Hematopoietic multipotent progenitor cell treated with erythropoietin and hydrocortisone succinate and interleukin-3 and kit ligand, for 4 days (in vitro differentiated cells): ENCODE data around the gene EDIL3.
"Not testable (repeated sequence)": the region's sequence is repeated elsewhere in the genome, so short reads cannot be mapped to it uniquely, and the experiment has no call there.

Experiments
- DNase-seq: peaks from one replicate; pipeline ENCODE4 v3.0.0-alpha.2; 2015

The EDIL3 gene

GRCh38 chr5:84045964-84046363 lies 338.7 kb downstream of the EDIL3 start:
- DNase-seq = no peak

GRCh38 chr5:84036842-84037241 lies 347.8 kb downstream of the EDIL3 start:
- no peak for DNase-seq

- no peak for DNase-seq
Observed at GRCh38 chr5:84032324-84032723, 352.4 kb downstream of the EDIL3 start.

- DNase-seq = no peak
Observed at GRCh38 chr5:84028093-84028492, 356.6 kb downstream of the EDIL3 start.

GRCh38 chr5:84018521-84018920 lies 366.2 kb downstream of the EDIL3 start:
- DNase-seq = not testable (repeated sequence)

GRCh38 chr5:84017523-84018172 lies 367.0 kb downstream of the EDIL3 start:
- DNase-seq = no peak

GRCh38 chr5:84016085-84016484 lies 368.6 kb downstream of the EDIL3 start:
- no peak for DNase-seq

GRCh38 chr5:84014966-84015365 lies 369.7 kb downstream of the EDIL3 start:
- DNase-seq = no peak

GRCh38 chr5:83993803-83994202 lies 390.9 kb downstream of the EDIL3 start:
- no peak for DNase-seq

GRCh38 chr5:83991566-83992224 lies 393.0 kb downstream of the EDIL3 start:
- no peak for DNase-seq

- no peak for DNase-seq
Observed at GRCh38 chr5:83988293-83988685, 396.4 kb downstream of the EDIL3 start.

- DNase-seq = no peak
Observed at GRCh38 chr5:83987513-83988292, 397.0 kb downstream of the EDIL3 start.

GRCh38 chr5:83983852-83984251 lies 400.8 kb downstream of the EDIL3 start:
- DNase-seq = no peak

GRCh38 chr5:83973925-83974815 lies 410.5 kb downstream of the EDIL3 start:
- DNase-seq = no peak

- DNase-seq = no peak
Observed at GRCh38 chr5:83972909-83973308, 411.8 kb downstream of the EDIL3 start.

- no peak for DNase-seq
Observed at GRCh38 chr5:83972236-83972635, 412.4 kb downstream of the EDIL3 start.

- DNase-seq = no peak
Observed at GRCh38 chr5:83967417-83967816, 417.3 kb downstream of the EDIL3 start.

- peak; percentile 55 for DNase-seq
Observed at GRCh38 chr5:83965441-83965840, 419.2 kb downstream of the EDIL3 start.

- peak; percentile 41 for DNase-seq
Observed at GRCh38 chr5:83964271-83964670, 420.4 kb downstream of the EDIL3 start.

- DNase-seq = no peak
Observed at GRCh38 chr5:83957188-83957587, 427.5 kb downstream of the EDIL3 start.

- DNase-seq = no peak
Observed at GRCh38 chr5:83956386-83956785, 428.3 kb downstream of the EDIL3 start.

GRCh38 chr5:83955916-83956315 lies 428.8 kb downstream of the EDIL3 start:
- DNase-seq = no peak

- DNase-seq = no peak
Observed at GRCh38 chr5:83947763-83948162, 436.9 kb downstream of the EDIL3 start.
